22Rv1 (cell line): ENCODE data around the gene SLC10A7.

Experiments
- H3K27ac ChIP-seq: fragments of 450-650 bp; 2 replicates; pipeline ENCODE4 v1.5.1; 2017
- CTCF ChIP-seq: fragments of 450-650 bp; IDR thresholded peaks from 2 replicates; pipeline ENCODE4 v1.5.1; 2017; ENCODE audit warnings: mild to moderate bottlenecking
- ZFX ChIP-seq: fragments of 450-650 bp; IDR thresholded peaks from 2 replicates; pipeline ENCODE4 v1.6.1; 2017; ENCODE audit warnings: antibody characterized with exemption, borderline replicate concordance

Gene SLC10A7

GRCh38 chr4:146334862-146335449, 186.8 kb downstream of the SLC10A7 start:
- H3K27ac ChIP-seq = peak overlapping the region; percentile 87
- no peak for TF ChIP-seq ZFX
- TF ChIP-seq CTCF = no peak

GRCh38 chr4:146333895-146334262, 187.9 kb downstream of the SLC10A7 start:
- TF ChIP-seq CTCF (no peak), ZFX (no peak)
- H3K27ac ChIP-seq = peak overlapping the region; percentile 87

GRCh38 chr4:146333187-146333894, 188.4 kb downstream of the SLC10A7 start:
- H3K27ac ChIP-seq = peak overlapping the region; percentile 87
- TF ChIP-seq CTCF (no peak), ZFX (no peak)

- H3K27ac ChIP-seq = no peak overlapping the region
- TF ChIP-seq ZFX (no peak), CTCF (no peak)
Observed at GRCh38 chr4:146330392-146330791, 191.3 kb downstream of the SLC10A7 start.

- H3K27ac ChIP-seq = no peak overlapping the region
Observed at GRCh38 chr4:146329050-146329716, 192.6 kb downstream of the SLC10A7 start.

GRCh38 chr4:146327859-146328650, 193.7 kb downstream of the SLC10A7 start:
- H3K27ac ChIP-seq = no peak overlapping the region
- TF ChIP-seq CTCF = no peak
- no peak for TF ChIP-seq ZFX

More at GRCh38 chr4:146329050-146329716, 192.6 kb downstream of the SLC10A7 start:
- TF ChIP-seq CTCF (no peak), ZFX (no peak)
